ENCODE data around the gene ZC3HAV1.
"Not testable (repeated sequence)": the region's sequence is repeated elsewhere in the genome, so short reads cannot be mapped to it uniquely, and the experiment has no call there.

ZC3HAV1 gene

GRCh38 chr7:139077706-139078105 is 31.8 kb downstream of the ZC3HAV1 start:
- H2AK5ac ChIP-seq (ENCODE audit: low read length); H3K4me2 ChIP-seq (ENCODE audit: low read length); H3K56ac ChIP-seq (ENCODE audit: low read length); H3K23ac ChIP-seq (ENCODE audit: low read length); H3K79me2 ChIP-seq (ENCODE audit: control insufficient read depth, insufficient read depth, low read length); H4K8ac ChIP-seq (ENCODE audit: low read depth, low read length); H2BK5ac ChIP-seq (ENCODE audit: low read length); H3K4ac ChIP-seq (ENCODE audit: low read depth, low read length); H3K36me3 ChIP-seq (ENCODE audit: control insufficient read depth, insufficient read depth, low read length); H3K27me3 ChIP-seq (ENCODE audit: insufficient read depth, low read length, poor library complexity); H3K27ac ChIP-seq (ENCODE audit: low read depth, low read length); H3K4me3 ChIP-seq (ENCODE audit: low read length); H3K4me1 ChIP-seq (ENCODE audit: control insufficient read depth, low read depth, low read length); DNase-seq; H3K79me1 ChIP-seq (ENCODE audit: low read length); H3K18ac ChIP-seq (ENCODE audit: low read length); H3K9ac ChIP-seq (ENCODE audit: low read length); H2BK15ac ChIP-seq (replicated peaks; ENCODE audit: low read depth); H2BK120ac ChIP-seq (ENCODE audit: low read depth, low read length); H4K5ac ChIP-seq (ENCODE audit: low read length): not testable (repeated sequence)
- no CpG with 5 or more reads among the region's 5 CpGs for WGBS (ENCODE audit: extremely low coverage, insufficient coverage, low lambda C conversion rate)

DNA sequence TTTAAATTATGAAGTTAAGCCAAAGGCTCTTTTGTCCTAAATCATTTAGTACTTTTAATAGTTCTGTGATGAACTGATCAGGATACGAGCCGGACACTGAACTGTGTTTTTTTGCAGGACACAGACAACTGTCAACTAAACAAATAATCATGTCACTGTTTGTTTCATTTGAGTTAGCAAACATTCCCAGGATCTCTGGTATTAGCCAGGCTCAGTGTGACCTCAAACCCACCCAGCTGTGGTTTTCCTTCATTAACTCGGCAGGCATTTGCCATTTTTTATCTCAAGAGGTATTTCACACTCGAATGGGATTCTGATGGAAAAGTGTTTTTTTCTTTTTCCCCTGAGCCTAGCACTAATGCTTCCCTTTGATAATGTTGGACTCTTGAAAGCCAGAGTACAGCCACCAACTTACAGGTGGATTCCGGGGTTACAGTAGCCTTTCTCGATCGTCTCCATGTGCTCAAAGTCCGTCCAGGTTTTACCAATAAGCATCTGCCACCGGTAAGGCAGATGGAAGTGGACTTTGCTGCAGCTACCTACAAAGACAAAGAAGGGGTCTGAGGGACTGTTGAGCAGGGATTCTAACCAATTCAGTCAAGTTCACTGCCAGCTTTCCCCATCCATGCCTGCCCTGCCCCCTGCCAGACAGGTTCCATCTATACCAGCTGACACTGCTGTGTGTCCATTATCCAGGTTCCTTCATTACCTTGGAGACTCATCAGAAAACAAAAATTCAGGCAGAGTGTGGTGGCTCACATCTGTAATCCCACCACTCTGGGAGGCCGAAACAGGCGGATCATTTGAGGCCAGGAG is 33.4 kb downstream of the ZC3HAV1 start:
- Histone ChIP-seq H2BK120ac (ENCODE audit: low read depth, low read length) (no peak overlapping the region), H3K9ac (ENCODE audit: low read length) (no peak overlapping the region), H3K23ac (ENCODE audit: low read length) (no peak overlapping the region), H4K8ac (ENCODE audit: low read depth, low read length) (no peak overlapping the region), H3K56ac (ENCODE audit: low read length) (no peak overlapping the region), H3K4ac (ENCODE audit: low read depth, low read length) (no peak overlapping the region), H3K4me2 (ENCODE audit: low read length) (no peak overlapping the region), H2BK15ac (replicated peaks; ENCODE audit: low read depth) (no peak overlapping the region), H3K18ac (ENCODE audit: low read length) (no peak overlapping the region), H3K27ac (ENCODE audit: low read depth, low read length) (peak overlapping the region; percentile 15), H2AK5ac (ENCODE audit: low read length) (no peak overlapping the region), H2BK5ac (ENCODE audit: low read length) (no peak overlapping the region), H3K79me2 (ENCODE audit: control insufficient read depth, insufficient read depth, low read length) (no peaks in the 10 kb centered on the region), H3K4me1 (ENCODE audit: control insufficient read depth, low read depth, low read length) (no peaks in the 10 kb centered on the region), H3K27me3 (ENCODE audit: insufficient read depth, low read length, poor library complexity) (no peaks in the 10 kb centered on the region), H3K4me3 (ENCODE audit: low read length) (no peak overlapping the region), H3K79me1 (ENCODE audit: low read length) (no peaks in the 10 kb centered on the region), H3K36me3 (ENCODE audit: control insufficient read depth, insufficient read depth, low read length) (peaks cover 13% of the 10 kb centered on the region), H4K5ac (ENCODE audit: low read length) (no peak overlapping the region)
- peak; percentile 28 for DNase-seq
- WGBS (ENCODE audit: extremely low coverage, insufficient coverage, low lambda C conversion rate), result no CpG with 5 or more reads among the region's 11 CpGs

DNA sequence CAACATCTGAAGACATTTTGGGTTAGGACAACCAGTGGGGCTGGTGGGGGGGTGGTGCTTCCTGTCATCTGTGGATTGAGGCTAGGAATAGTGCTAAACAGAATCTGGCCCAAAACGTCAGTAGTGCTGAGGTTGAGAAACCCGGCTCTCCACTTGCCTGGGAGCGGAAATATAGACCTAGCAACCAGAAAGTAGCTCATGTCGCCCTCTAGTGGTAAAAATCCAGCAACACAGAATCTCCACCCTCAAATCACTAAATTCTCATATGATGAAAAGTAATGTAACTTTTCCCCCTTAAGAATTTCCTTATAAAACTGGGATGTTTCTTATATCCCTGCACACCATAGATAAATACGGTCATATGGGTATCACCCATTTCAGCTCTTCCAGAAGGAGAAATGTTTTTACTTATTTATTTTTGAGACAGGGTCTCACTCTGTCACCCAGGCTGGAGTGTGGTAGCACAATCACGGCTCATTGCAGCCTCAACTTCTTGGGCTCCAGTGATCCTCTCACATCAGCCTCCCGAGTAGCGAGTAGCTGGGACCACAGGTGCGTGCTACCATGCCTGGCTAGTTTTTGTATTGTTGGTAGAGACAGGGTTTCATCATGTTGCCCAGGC is 34.4 kb downstream of the ZC3HAV1 start:
- WGBS (ENCODE audit: extremely low coverage, insufficient coverage, low lambda C conversion rate), result no CpG with 5 or more reads among the region's 9 CpGs

DNA sequence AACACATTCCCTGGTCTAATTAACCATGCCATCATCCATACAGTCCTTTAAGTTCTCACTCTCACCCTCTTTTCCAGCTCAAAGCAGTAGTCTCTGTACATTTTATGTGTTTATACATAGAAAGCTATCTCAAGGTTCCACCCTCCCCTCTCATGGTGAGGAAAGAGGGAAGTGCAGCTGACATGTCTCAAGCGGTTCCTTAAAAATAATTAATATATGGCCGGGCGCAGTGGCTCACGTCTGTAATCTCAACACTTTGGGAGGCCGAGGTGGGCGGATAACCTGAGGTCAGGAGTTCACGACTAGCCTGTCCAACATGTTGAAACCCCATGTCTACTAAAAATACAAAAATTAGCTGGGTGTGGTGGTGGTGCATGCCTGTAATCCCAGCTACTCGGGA is 36.7 kb downstream of the ZC3HAV1 start:
- Histone ChIP-seq H3K23ac (ENCODE audit: low read length) (no peak overlapping the region), H3K4me2 (ENCODE audit: low read length) (no peak overlapping the region), H3K79me2 (ENCODE audit: control insufficient read depth, insufficient read depth, low read length) (no peaks in the 10 kb centered on the region), H3K27ac (ENCODE audit: low read depth, low read length) (no peak overlapping the region), H3K27me3 (ENCODE audit: insufficient read depth, low read length, poor library complexity) (no peaks in the 10 kb centered on the region), H2BK120ac (ENCODE audit: low read depth, low read length) (no peak overlapping the region), H3K4me3 (ENCODE audit: low read length) (no peak overlapping the region), H4K5ac (ENCODE audit: low read length) (no peak overlapping the region), H3K9ac (ENCODE audit: low read length) (no peak overlapping the region), H2BK15ac (replicated peaks; ENCODE audit: low read depth) (no peak overlapping the region), H3K36me3 (ENCODE audit: control insufficient read depth, insufficient read depth, low read length) (peaks cover 11% of the 10 kb centered on the region), H2AK5ac (ENCODE audit: low read length) (no peak overlapping the region), H4K8ac (ENCODE audit: low read depth, low read length) (no peak overlapping the region), H3K18ac (ENCODE audit: low read length) (no peak overlapping the region), H3K4me1 (ENCODE audit: control insufficient read depth, low read depth, low read length) (no peaks in the 10 kb centered on the region), H3K56ac (ENCODE audit: low read length) (no peak overlapping the region), H3K79me1 (ENCODE audit: low read length) (no peaks in the 10 kb centered on the region), H2BK5ac (ENCODE audit: low read length) (no peak overlapping the region), H3K4ac (ENCODE audit: low read depth, low read length) (no peak overlapping the region)
- no peak for DNase-seq
- WGBS (ENCODE audit: extremely low coverage, insufficient coverage, low lambda C conversion rate), result no CpG with 5 or more reads among the region's 8 CpGs

More for the DNA sequence above, 34.4 kb downstream of the ZC3HAV1 start:
- H3K27me3 ChIP-seq (ENCODE audit: insufficient read depth, low read length, poor library complexity), result no peaks in the 10 kb centered on the region
- H2BK5ac ChIP-seq (ENCODE audit: low read length), result no peak overlapping the region
- peak overlapping the region; percentile 43 for H3K9ac ChIP-seq (ENCODE audit: low read length)
- H3K4me3 ChIP-seq (ENCODE audit: low read length), result no peak overlapping the region
- no peak overlapping the region for H3K4me2 ChIP-seq (ENCODE audit: low read length)
- no peak overlapping the region for H3K27ac ChIP-seq (ENCODE audit: low read depth, low read length)
- H3K4ac ChIP-seq (ENCODE audit: low read depth, low read length), result no peak overlapping the region
- H3K79me2 ChIP-seq (ENCODE audit: control insufficient read depth, insufficient read depth, low read length), result no peaks in the 10 kb centered on the region
- H4K5ac ChIP-seq (ENCODE audit: low read length), result no peak overlapping the region
- peak; percentile 85 for DNase-seq
- H4K8ac ChIP-seq (ENCODE audit: low read depth, low read length), result no peak overlapping the region
- H3K36me3 ChIP-seq (ENCODE audit: control insufficient read depth, insufficient read depth, low read length), result peaks cover 9% of the 10 kb centered on the region
- H2AK5ac ChIP-seq (ENCODE audit: low read length), result no peak overlapping the region
- no peak overlapping the region for H2BK15ac ChIP-seq (replicated peaks; ENCODE audit: low read depth)
- H3K79me1 ChIP-seq (ENCODE audit: low read length), result no peaks in the 10 kb centered on the region
- no peak overlapping the region for H3K23ac ChIP-seq (ENCODE audit: low read length)
- peak overlapping the region; percentile 44 for H3K56ac ChIP-seq (ENCODE audit: low read length)
- no peak overlapping the region for H3K18ac ChIP-seq (ENCODE audit: low read length)
- no peak overlapping the region for H2BK120ac ChIP-seq (ENCODE audit: low read depth, low read length)
- no peaks in the 10 kb centered on the region for H3K4me1 ChIP-seq (ENCODE audit: control insufficient read depth, low read depth, low read length)

- H3K4ac ChIP-seq (ENCODE audit: low read depth, low read length), result no peak overlapping the region
- no peak overlapping the region for H3K23ac ChIP-seq (ENCODE audit: low read length)
- H3K4me1 ChIP-seq (ENCODE audit: control insufficient read depth, low read depth, low read length), result no peaks in the 10 kb centered on the region
- H3K4me3 ChIP-seq (ENCODE audit: low read length), result no peak overlapping the region
- no peak overlapping the region for H4K8ac ChIP-seq (ENCODE audit: low read depth, low read length)
- no peak overlapping the region for H2BK120ac ChIP-seq (ENCODE audit: low read depth, low read length)
- no peaks in the 10 kb centered on the region for H3K27me3 ChIP-seq (ENCODE audit: insufficient read depth, low read length, poor library complexity)
- DNase-seq, result no peak
- H3K18ac ChIP-seq (ENCODE audit: low read length), result no peak overlapping the region
- WGBS (ENCODE audit: extremely low coverage, insufficient coverage, low lambda C conversion rate), result no CpG with 5 or more reads among the region's 3 CpGs
- no peak overlapping the region for H2BK5ac ChIP-seq (ENCODE audit: low read length)
- no peak overlapping the region for H2AK5ac ChIP-seq (ENCODE audit: low read length)
- H4K5ac ChIP-seq (ENCODE audit: low read length), result no peak overlapping the region
- H2BK15ac ChIP-seq (replicated peaks; ENCODE audit: low read depth), result no peak overlapping the region
- H3K9ac ChIP-seq (ENCODE audit: low read length), result no peak overlapping the region
- peaks cover 11% of the 10 kb centered on the region for H3K36me3 ChIP-seq (ENCODE audit: control insufficient read depth, insufficient read depth, low read length)
- no peaks in the 10 kb centered on the region for H3K79me2 ChIP-seq (ENCODE audit: control insufficient read depth, insufficient read depth, low read length)
- H3K79me1 ChIP-seq (ENCODE audit: low read length), result no peaks in the 10 kb centered on the region
- H3K4me2 ChIP-seq (ENCODE audit: low read length), result no peak overlapping the region
- no peak overlapping the region for H3K56ac ChIP-seq (ENCODE audit: low read length)
- H3K27ac ChIP-seq (ENCODE audit: low read depth, low read length), result no peak overlapping the region
Measured at GRCh38 chr7:139071680-139072079, 37.8 kb downstream of the ZC3HAV1 start.
